SK-N-SH (cell line): Measurements from ENCODE around the gene SPIRE2.

Experiments used
- CHD2 ChIP-seq: fragments of 150-350 bp; IDR thresholded peaks from 2 replicates; pipeline ENCODE4 v1.6.1; 2018; ENCODE audit warnings: low read length; ENCODE audit not compliant: partially characterized antibody
- EP300 ChIP-seq, 2 experiments: IDR thresholded peaks; 2 replicates each; pipeline versions ENCODE4 v1.4.0 to v1.6.1; 2012; ENCODE audit warnings: borderline replicate concordance in 1 of 2, low read depth in 1 of 2, low read length in 1 of 2
- GABPA ChIP-seq: IDR thresholded peaks from 2 replicates; pipeline ENCODE4 v1.4.0; 2012; ENCODE audit warnings: low read depth, mild to moderate bottlenecking
- MEF2A ChIP-seq: IDR thresholded peaks from 2 replicates; pipeline ENCODE4 v1.4.0; 2012; ENCODE audit warnings: low read depth, borderline replicate concordance
- NFIC ChIP-seq: IDR thresholded peaks from 2 replicates; pipeline ENCODE4 v1.4.0; 2012; ENCODE audit warnings: borderline replicate concordance
- POLR2AphosphoS5 ChIP-seq: IDR thresholded peaks from 2 replicates; pipeline ENCODE4 v1.6.1; 2012; ENCODE audit warnings: low read depth, low read length
- RAD21 ChIP-seq: IDR thresholded peaks from 2 replicates; pipeline ENCODE4 v1.6.1; 2012; ENCODE audit warnings: mild to moderate bottlenecking, low read length
- SIN3A ChIP-seq: IDR thresholded peaks from 2 replicates; pipeline ENCODE4 v1.6.1; 2012; ENCODE audit warnings: low read depth, mild to moderate bottlenecking, low read length, moderate library complexity, borderline replicate concordance
- TEAD4 ChIP-seq: IDR thresholded peaks from 2 replicates; pipeline ENCODE4 v1.4.0; 2012; ENCODE audit warnings: mild to moderate bottlenecking, borderline replicate concordance; ENCODE audit not compliant: insufficient read depth
- TF ChIP-seq, protein P1 (sequence below): fragments of 200-600 bp; sonication (generic); IDR thresholded peaks from 2 replicates; pipeline ENCODE4 v1.6.1; 2017; ENCODE audit warnings: antibody characterized with exemption, mild to moderate bottlenecking, moderate library complexity
- TF ChIP-seq, protein P2 (sequence below): IDR thresholded peaks from 2 replicates; pipeline ENCODE4 v1.4.0; 2012; ENCODE audit warnings: low read depth, borderline replicate concordance
- TF ChIP-seq, protein P3 (sequence below): fragments of 150-350 bp; IDR thresholded peaks from 2 replicates; pipeline ENCODE4 v1.6.1; 2017; ENCODE audit warnings: antibody characterized with exemption, low read length, low read depth, borderline replicate concordance
- TF ChIP-seq, protein P4 (sequence below): IDR thresholded peaks from 2 replicates; pipeline ENCODE4 v1.4.0; 2012; ENCODE audit warnings: low read depth
- TF ChIP-seq, protein P5 (sequence below): IDR thresholded peaks from 2 replicates; pipeline ENCODE4 v1.6.1; 2012; ENCODE audit warnings: mild to moderate bottlenecking, low read depth, low read length, moderate library complexity

DNA sequence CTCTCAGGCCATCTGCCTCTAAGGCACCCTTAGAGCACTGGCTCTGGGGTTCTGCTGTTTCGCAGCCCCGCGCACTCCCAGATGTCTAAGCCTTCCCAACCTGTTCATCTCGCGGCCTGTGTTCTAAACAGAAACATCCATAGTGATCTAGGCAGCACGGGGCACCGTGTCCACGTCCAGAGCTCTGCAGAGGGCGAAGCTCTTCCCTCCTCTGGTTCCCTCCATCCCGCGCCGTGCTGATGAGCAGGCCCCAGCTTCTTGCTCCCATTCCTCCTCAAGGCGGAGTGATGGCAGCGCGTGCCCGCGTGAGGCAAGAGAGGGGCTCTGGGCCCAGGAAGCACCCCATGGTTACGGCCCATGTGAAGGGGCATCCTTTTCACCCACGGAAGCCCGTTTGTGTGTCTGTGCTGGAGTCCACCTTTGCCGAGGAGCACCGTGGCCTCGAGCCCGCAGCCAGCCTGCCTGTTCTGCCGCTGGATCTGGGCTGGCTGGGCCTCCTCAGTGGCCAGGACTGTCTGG lies 3.6 kb downstream of the SPIRE2 start:
- TF ChIP-seq SIN3A (no peak), GABPA (no peak), POLR2AphosphoS5 (no peak), TEAD4 (no peak), MEF2A (no peak), RAD21 (no peak), NFIC (no peak), EP300 (IDR thresholded peaks at IDR 0.05; ENCODE audit: borderline replicate concordance in 1 of 2, low read depth in 1 of 2, low read length in 1 of 2) (no peak), CHD2 (no peak)
- TF ChIP-seq, protein P1, sequence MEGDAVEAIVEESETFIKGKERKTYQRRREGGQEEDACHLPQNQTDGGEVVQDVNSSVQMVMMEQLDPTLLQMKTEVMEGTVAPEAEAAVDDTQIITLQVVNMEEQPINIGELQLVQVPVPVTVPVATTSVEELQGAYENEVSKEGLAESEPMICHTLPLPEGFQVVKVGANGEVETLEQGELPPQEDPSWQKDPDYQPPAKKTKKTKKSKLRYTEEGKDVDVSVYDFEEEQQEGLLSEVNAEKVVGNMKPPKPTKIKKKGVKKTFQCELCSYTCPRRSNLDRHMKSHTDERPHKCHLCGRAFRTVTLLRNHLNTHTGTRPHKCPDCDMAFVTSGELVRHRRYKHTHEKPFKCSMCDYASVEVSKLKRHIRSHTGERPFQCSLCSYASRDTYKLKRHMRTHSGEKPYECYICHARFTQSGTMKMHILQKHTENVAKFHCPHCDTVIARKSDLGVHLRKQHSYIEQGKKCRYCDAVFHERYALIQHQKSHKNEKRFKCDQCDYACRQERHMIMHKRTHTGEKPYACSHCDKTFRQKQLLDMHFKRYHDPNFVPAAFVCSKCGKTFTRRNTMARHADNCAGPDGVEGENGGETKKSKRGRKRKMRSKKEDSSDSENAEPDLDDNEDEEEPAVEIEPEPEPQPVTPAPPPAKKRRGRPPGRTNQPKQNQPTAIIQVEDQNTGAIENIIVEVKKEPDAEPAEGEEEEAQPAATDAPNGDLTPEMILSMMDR, result no peak
- TF ChIP-seq, protein P2, sequence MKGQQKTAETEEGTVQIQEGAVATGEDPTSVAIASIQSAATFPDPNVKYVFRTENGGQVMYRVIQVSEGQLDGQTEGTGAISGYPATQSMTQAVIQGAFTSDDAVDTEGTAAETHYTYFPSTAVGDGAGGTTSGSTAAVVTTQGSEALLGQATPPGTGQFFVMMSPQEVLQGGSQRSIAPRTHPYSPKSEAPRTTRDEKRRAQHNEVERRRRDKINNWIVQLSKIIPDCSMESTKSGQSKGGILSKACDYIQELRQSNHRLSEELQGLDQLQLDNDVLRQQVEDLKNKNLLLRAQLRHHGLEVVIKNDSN, result no peak
- TF ChIP-seq, protein P3, sequence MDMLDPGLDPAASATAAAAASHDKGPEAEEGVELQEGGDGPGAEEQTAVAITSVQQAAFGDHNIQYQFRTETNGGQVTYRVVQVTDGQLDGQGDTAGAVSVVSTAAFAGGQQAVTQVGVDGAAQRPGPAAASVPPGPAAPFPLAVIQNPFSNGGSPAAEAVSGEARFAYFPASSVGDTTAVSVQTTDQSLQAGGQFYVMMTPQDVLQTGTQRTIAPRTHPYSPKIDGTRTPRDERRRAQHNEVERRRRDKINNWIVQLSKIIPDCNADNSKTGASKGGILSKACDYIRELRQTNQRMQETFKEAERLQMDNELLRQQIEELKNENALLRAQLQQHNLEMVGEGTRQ, result no peak
- TF ChIP-seq, protein P4, sequence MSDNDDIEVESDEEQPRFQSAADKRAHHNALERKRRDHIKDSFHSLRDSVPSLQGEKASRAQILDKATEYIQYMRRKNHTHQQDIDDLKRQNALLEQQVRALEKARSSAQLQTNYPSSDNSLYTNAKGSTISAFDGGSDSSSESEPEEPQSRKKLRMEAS, result no peak
- TF ChIP-seq, protein P5, sequence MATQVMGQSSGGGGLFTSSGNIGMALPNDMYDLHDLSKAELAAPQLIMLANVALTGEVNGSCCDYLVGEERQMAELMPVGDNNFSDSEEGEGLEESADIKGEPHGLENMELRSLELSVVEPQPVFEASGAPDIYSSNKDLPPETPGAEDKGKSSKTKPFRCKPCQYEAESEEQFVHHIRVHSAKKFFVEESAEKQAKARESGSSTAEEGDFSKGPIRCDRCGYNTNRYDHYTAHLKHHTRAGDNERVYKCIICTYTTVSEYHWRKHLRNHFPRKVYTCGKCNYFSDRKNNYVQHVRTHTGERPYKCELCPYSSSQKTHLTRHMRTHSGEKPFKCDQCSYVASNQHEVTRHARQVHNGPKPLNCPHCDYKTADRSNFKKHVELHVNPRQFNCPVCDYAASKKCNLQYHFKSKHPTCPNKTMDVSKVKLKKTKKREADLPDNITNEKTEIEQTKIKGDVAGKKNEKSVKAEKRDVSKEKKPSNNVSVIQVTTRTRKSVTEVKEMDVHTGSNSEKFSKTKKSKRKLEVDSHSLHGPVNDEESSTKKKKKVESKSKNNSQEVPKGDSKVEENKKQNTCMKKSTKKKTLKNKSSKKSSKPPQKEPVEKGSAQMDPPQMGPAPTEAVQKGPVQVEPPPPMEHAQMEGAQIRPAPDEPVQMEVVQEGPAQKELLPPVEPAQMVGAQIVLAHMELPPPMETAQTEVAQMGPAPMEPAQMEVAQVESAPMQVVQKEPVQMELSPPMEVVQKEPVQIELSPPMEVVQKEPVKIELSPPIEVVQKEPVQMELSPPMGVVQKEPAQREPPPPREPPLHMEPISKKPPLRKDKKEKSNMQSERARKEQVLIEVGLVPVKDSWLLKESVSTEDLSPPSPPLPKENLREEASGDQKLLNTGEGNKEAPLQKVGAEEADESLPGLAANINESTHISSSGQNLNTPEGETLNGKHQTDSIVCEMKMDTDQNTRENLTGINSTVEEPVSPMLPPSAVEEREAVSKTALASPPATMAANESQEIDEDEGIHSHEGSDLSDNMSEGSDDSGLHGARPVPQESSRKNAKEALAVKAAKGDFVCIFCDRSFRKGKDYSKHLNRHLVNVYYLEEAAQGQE, result no peak
